IPS-NIHi11 (cell line): ENCODE data around the gene ACACB.

Source experiments
- DNase-seq: peaks from one replicate; pipeline ENCODE4 v3.0.0; 2012; ENCODE audit warnings: mixed read lengths, low spot score

ACACB gene

DNA sequence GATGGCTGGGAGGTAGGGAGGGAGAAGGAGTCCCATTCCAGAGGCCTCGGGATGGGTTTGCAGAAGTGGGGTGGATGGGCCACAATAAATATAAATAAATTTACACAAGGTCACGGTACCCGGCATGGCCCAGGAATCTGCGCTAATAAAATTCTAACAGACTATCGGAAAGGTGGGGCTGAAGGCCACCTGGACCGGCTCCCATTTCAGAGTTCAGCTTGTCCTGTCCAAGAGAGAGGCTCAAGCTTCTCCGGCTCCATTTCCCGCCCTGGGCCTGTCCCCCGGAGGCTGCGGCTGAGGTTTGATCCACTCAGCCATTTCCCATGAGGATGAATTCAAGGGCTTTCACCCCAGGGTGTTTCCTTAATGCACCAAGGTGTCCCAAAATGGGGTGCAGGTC is 162.5 kb downstream of the ACACB start:
- no peak for DNase-seq

DNA sequence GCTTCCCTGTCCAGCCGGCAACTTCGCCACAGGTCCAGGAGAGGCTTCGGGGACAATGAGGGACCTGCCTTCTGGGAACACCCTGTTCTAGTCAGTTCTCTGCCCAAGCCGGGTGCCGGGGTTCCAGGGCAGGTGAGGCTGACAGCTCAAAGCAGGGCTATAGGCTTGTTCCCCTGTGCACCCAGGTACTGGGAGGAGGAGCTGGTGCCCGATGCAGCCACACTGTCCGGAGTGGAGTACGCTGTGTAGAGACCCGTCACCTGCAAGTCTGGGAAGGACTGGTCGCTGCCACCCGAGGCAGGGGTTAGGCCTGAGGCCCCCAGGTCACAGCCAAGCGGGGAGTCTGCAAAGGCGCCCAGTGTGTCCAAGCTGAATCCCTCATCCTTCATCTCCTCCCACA is 163.1 kb downstream of the ACACB start:
- no peak for DNase-seq

DNA sequence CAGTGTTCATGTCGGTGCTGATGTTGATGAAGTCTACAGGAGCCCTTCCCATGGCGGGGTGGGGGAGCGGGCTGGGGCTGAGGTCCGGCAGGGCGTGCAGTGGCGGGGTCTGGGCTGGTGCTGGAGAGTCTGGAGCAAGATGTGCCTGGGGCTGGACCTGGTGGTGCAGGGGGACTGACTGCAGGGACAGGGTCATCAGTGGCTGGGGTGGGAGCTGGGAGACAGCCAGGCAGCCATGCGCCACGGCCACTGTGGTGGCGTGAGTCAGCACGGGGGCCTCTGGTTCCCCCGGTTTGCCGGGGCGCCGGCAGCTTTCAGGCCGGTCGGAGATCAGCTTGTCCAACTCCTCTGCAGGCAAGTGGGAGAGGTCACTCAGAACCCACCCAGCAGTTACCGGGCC is 165.1 kb downstream of the ACACB start:
- DNase-seq: no peak

- no peak for DNase-seq
These were observed 168.0 kb downstream of the ACACB start for GRCh38 chr12:109284392-109284791.

DNA sequence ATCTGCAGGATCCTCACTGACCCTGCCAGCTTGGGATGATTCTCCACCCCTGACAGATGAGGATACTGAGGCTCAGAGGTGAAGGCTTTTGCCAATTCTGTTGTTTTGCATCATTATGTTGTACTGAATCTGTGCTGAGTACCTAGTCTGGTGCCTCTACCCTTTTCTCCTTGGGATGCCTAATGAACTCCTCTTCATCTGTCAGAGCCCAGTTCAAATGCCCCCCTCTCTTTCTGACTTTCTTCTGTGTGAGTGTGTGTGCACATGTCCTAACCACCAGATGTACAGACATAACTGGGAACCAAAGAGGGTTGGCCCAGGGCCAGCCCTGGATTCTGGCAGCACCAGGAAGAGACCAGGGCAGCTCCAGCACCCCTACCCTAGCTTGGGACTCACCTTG is 169.9 kb downstream of the ACACB start:
- no peak for DNase-seq

GRCh38 chr12:109286652-109287051 is 170.3 kb downstream of the ACACB start:
- no peak for DNase-seq

- DNase-seq: no peak
These were observed 170.8 kb downstream of the ACACB start for GRCh38 chr12:109287181-109287580.

DNA sequence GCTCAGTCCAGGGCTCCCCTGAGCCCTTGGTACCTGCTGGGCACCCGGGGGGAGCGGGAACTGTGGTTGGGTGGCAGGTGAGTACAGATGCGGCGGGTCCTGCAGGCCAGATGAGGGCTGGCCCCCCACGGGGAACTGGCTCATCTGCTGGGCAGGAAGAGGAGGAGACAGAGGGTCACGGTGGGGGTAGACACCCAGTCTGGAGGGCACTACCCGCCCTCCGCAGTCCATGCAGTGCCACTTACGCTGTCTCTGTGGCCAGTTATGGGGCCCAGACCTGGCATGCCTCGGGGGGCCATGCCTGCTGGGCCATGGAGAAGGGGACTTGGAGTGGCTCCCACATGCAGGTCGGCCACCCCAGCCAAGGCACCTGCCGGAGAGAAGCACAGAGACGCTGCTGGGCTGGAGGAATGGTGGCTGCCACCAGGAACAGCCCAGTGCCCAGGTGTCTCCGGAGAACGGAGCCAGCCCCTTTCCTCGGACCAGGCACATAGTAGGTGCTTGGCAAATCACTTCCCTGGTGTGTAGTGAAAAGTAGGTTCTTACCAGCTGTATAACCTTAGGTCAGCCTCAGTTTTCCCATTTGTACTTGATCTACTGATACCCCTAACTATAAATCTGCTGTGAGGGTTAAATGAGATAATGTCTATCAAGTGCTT is 171.6 kb downstream of the ACACB start:
- DNase-seq: no peak

DNA sequence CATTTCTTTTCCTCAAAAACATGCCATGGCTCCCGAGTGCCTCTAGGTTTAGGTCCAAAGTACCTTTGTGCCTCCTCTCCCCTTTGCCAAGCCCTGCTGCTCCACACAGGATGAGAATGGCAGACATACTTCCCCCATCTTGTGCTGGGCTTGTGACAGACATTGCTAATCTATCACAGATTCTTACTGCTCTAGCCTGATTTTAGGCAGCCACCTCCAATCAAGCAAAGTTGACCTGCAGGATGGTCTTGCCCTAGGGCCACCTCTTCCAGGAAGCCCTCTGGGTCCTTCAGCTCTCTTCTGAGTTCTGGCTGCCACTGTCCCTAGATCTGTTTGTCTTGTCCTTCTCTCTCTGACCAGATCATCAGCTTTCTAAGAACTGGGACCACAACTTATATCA is 172.2 kb downstream of the ACACB start:
- DNase-seq: peak; percentile 60

DNA sequence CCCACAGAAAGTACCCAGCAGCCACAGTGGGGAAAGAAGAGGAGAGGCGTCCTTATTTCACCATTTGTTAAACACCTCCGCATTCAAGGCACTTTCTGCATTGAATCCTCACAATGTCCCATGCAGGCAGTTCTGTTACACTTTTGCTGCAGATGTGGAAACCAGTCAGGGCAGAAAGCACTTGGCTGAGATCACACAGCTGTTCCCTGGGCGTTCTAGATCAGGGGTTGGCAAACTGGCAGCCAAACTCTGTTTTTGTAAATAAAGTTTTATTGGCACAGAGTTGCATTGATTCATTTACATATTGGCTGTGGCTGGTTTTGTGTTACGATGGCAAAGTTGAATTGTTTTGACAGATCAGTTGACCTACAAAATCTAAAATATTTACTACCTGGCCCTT is 172.6 kb downstream of the ACACB start:
- DNase-seq: no peak

DNA sequence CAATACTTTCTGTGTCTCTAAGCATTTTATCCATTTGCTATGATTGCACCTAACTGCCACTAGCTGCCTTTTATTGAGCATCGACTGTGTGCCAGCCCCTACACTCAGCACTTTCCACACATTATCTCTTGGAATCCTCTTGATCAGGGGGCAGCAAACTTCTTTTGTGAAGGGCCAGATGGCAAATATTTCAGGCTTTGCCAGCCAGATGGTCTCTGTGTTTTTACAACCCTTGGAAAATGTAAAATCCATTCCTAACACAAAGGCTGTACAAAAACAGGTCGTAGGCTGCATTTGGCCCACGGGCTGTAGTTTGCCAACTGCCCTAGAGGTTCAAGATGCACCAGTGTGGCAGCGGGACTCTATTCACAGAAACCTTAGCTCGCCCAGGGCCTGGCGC is 173.2 kb downstream of the ACACB start:
- no peak for DNase-seq

DNA sequence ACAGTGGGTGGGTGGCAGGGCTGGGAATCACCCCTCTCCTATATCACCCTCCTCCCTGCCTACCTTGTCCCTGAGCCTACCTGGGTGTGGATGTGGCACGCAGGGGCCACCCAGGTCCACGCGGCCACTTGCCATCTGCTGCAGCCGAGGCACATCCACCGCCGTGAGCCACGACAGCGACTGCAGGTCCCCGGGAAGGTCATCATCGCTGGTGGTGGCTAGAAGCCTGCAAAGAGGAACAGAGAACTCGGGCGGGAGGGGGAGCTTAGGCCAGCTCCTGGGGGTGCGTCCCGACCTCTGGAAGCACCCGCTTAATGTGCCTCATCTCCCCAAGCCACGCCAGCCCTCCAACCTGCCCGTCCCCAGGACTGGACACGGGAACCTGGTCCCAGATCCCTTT is 173.7 kb downstream of the ACACB start:
- DNase-seq: no peak

DNA sequence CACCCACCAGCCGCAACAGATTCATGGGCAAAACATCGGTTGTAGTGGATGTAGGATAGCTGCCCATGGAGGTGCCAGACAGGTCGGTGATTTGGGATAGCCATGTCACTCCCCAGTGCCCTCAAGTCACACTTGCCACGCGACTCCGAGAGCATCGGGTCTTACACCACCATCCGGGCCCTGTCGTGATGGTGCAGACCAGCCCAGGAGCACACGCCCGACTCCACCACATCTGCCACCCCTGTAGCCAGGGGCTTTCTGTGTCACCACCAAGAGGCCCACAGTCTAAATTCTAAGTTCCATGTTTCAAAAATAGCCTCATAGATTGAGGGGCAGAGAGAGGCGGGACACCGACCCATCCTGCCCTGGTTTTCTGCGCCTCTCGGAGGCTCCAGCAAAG is 174.7 kb downstream of the ACACB start:
- no peak for DNase-seq

- DNase-seq: peak; percentile 91
These were observed 175.3 kb downstream of the ACACB start for GRCh38 chr12:109291521-109292341.

DNA sequence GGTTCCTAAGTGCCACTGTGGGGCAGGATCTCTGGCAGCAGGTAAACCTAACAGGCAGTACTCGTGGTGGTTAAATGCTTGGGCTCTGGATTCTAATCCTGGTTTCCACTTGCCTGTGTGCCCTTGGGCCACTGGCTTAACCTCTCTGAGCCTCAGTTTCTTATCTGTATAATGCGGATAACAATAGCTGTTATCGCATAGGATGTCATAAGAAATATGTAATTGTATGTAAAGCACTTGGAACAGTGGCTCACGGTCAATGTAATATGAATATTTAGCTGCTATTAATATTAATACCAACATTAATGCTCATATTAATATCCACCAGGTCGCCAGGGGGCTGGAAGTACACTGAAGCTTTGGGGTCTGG is 175.9 kb downstream of the ACACB start:
- no peak for DNase-seq

DNA sequence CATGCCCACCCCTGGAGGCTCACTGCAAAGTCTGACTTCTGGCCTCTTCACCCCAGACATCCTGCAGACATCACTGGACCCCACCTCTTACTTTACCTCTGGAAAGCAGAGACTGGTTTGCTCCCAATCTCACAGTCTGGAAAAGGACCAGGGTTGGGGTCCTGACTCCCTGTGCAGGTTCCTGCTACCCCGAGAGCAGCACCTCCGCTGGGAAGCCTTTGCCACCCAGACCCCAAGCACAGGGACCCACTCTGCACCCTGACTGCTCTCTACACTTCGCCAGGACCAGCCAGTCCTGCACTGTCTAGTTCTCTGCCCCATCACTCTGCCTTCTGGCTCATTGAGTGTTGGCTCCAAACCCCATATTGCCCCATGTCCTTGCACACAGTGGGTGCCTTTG is 176.7 kb downstream of the ACACB start:
- DNase-seq: no peak

GRCh38 chr12:109294286-109294796 is 178.0 kb downstream of the ACACB start:
- no peak for DNase-seq

DNA sequence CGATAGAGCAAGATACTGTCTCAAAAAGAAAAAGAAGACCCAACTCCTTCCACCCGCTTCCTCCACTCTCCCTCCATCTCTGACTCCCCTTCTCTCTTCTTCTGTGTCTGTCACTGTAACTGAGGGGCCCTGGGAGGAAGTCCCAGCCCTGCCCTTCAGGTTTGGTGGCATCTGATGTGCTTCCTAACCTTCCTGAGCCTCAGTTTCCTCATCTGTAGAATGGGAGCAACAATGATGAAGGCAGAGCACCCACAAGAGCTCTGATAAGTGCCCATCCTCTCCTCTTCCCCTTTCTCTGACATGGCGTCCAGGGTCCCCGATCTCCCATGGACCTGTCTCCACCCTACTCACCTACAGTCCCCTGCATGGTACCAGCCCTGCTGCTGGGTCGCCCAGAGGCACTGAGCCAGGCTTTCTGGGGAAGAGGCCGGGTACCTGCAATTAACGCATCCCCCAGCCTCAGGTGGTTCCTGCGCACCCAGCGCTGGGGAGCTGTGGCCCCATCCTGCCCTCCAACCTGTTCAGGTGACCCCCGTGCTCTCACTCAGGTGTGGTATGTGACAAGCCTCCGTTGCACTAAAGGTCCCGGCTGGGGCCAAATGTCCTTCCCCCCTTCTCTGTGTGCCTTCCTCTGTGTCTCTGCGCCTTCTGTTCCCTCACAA is 179.5 kb downstream of the ACACB start:
- DNase-seq: no peak

DNA sequence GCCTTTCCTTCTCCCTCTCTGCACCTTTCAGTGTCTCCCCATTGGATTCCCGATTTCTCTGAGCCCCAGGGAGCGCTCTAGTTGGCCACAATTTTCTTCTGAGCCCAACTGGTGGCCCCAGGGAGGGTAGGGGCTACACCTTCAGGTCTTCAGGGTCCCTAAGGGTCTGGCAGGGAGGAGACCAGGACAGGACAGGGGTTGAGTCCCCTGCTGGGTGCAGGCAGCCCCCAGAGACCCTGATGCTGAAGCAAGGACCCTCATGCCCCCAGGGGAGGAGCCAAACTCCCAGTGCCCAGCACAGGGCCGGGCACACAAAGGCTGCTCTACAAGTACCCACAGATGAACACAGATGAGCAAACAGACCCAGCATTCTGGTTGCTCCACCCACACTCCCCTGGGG is 180.0 kb downstream of the ACACB start:
- DNase-seq: no peak

GRCh38 chr12:109299849-109300248 is 183.5 kb downstream of the ACACB start:
- no peak for DNase-seq

- no peak for DNase-seq
These were observed 185.3 kb downstream of the ACACB start for GRCh38 chr12:109301643-109302168.

DNA sequence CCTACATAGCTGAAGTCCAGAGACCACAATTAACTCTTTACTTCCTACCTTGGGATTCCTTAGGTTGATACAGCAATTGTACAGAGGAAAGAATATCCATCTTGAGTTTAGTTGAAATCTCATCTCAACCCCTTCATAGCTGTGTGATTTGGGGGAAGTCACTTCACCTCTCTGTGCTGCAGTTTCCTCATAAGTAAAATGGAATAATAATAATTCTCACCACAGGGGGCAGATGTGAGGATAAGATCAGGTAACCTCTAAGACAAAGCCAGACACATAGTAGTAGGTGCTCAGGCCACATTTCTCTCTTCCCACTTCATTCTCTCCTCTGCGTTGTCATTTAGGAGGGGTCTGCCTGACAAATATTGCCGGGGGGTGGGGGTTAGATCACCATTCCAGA is 186.0 kb downstream of the ACACB start:
- no peak for DNase-seq

GRCh38 chr12:109302770-109303169 is 186.4 kb downstream of the ACACB start:
- DNase-seq: no peak
